PFSK-1 (cell line): Measurements from ENCODE around the gene MAP2K7.

ENCODE experiments used
- FOXP2 ChIP-seq: optimal IDR thresholded peaks from 2 replicates; pipeline ENCODE3; 2011; ENCODE audit warnings: borderline replicate concordance, control low read depth, inconsistent platforms; ENCODE audit not compliant: insufficient read depth; ENCODE audit errors: extremely low read length, extremely low read depth
- POLR2AphosphoS5 ChIP-seq: IDR thresholded peaks from 2 replicates; pipeline ENCODE4 v1.6.1; 2012; ENCODE audit warnings: low read depth, mild to moderate bottlenecking, control low read depth, low read length, moderate library complexity
- REST ChIP-seq, 2 experiments: IDR thresholded peaks; 2 replicates each; pipeline versions ENCODE4 v1.6.1 to v1.8.0; 2011 to 2012; ENCODE audit warnings: low read depth in 2 of 2, low read length in 2 of 2, control low read depth in 1 of 2, inconsistent platforms in 1 of 2, mild to moderate bottlenecking in 1 of 2, moderate library complexity in 1 of 2; ENCODE audit not compliant: insufficient read depth in 1 of 2
- SIN3A ChIP-seq: IDR thresholded peaks from 2 replicates; pipeline ENCODE4 v1.6.1; 2012; ENCODE audit warnings: mild to moderate bottlenecking, low read length, moderate library complexity, borderline replicate concordance; ENCODE audit not compliant: insufficient read depth
- TAF1 ChIP-seq: IDR thresholded peaks from 2 replicates; pipeline ENCODE4 v1.6.1; 2012; ENCODE audit warnings: low read length, control low read depth, borderline replicate concordance; ENCODE audit not compliant: insufficient read depth

Gene MAP2K7

GRCh38 chr19:7953576-7953975 is 49.9 kb downstream of the MAP2K7 start:
- TF ChIP-seq POLR2AphosphoS5 (no peak), TAF1 (no peak), FOXP2 (no peak), REST (IDR thresholded peaks at IDR 0.05; ENCODE audit: insufficient read depth in 1 of 2, low read depth in 2 of 2, low read length in 2 of 2) (no peak), SIN3A (no peak)

- TF ChIP-seq POLR2AphosphoS5 (no peak), REST (IDR thresholded peaks at IDR 0.05; ENCODE audit: insufficient read depth in 1 of 2, low read depth in 2 of 2, low read length in 2 of 2) (no peak), TAF1 (no peak), SIN3A (no peak), FOXP2 (no peak)
Measured at GRCh38 chr19:7955696-7956095, 52.0 kb downstream of the MAP2K7 start.

- TF ChIP-seq POLR2AphosphoS5 (no peak), REST (IDR thresholded peaks at IDR 0.05; ENCODE audit: insufficient read depth in 1 of 2, low read depth in 2 of 2, low read length in 2 of 2) (no peak), TAF1 (no peak), SIN3A (no peak), FOXP2 (no peak)
Measured at GRCh38 chr19:7959211-7959610, 55.5 kb downstream of the MAP2K7 start.

- TF ChIP-seq TAF1: no peak
- TF ChIP-seq REST (IDR thresholded peaks at IDR 0.05; ENCODE audit: insufficient read depth in 1 of 2, low read depth in 2 of 2, low read length in 2 of 2): no peak
- TF ChIP-seq FOXP2: no peak
- TF ChIP-seq POLR2AphosphoS5: no peak
- TF ChIP-seq SIN3A: no peak
Measured at GRCh38 chr19:7961920-7962626, 58.4 kb downstream of the MAP2K7 start.
